ENCODE results near the gene GABRR2.

DNA sequence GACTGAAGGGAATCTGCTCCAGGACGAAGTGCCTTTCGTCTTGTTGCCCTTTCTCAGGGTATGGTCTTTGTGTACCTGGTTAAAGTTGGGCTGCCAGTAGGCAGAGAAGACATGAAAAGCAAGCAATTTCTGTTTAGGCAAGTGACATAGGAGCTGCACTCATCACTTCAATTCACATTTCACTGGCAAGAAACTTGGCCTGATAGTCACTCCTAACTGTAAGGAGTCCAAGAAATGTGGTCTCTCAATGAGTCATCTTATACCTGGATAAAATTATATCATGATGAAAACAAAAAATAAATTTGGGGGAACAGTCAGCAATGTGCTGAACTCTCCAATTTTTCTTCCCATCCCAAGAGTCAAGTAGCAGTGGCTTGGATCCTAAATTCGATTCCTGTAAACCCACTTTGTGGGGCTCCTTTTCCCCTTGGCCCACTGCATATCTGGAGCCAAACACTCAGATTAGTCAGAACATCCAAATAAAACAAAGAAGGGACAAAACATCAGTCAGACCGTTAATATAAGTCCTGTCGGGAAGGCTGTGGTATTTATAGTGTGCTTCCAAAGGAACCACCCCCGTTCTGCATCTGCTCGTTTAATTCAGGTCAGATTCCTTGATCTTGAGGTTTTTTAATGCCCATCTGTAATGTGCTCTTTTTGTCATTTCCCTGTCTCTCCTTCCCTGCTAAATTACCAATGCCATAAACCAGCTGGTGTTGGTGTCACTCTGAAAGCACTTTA is 93.0 kb downstream of the GABRR2 start:
- TF ChIP-seq, protein P1, sequence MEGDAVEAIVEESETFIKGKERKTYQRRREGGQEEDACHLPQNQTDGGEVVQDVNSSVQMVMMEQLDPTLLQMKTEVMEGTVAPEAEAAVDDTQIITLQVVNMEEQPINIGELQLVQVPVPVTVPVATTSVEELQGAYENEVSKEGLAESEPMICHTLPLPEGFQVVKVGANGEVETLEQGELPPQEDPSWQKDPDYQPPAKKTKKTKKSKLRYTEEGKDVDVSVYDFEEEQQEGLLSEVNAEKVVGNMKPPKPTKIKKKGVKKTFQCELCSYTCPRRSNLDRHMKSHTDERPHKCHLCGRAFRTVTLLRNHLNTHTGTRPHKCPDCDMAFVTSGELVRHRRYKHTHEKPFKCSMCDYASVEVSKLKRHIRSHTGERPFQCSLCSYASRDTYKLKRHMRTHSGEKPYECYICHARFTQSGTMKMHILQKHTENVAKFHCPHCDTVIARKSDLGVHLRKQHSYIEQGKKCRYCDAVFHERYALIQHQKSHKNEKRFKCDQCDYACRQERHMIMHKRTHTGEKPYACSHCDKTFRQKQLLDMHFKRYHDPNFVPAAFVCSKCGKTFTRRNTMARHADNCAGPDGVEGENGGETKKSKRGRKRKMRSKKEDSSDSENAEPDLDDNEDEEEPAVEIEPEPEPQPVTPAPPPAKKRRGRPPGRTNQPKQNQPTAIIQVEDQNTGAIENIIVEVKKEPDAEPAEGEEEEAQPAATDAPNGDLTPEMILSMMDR (conservative IDR thresholded peaks at IDR 0.05) = no peak
- no peak for TF ChIP-seq ZFX (IDR thresholded peaks at IDR 0.05)

Data from C4-2B (cell line).